HCT116 (cell line): ENCODE measurements around the gene RAB21. TPM values are rescaled to one million over a fixed set of nuclear protein-coding genes. Genes with fewer than 3 reads are reported as not detected.

ENCODE experiments used
- ATAC-seq: fragments of 200-7000 bp; cut with Tn5 transposase; 2 replicates; pipeline ENCODE4 v1.9.1; 2020; ENCODE audit warnings: mild to moderate bottlenecking, moderate library complexity
- BruUV-seq: library from RNA; stranded (reverse); fragments of 400-500 nt; replicated peaks from 2 replicates; lab custom pipeline; 2021; lab: Mats Ljungman, UMichigan
- CTCF ChIA-PET: fragments of 300-600 bp; sonication (Branson Sonifier 250); formaldehyde crosslinking; loops from one replicate; lab custom pipeline; 2021; ENCODE audit warnings: antibody characterized with exemption; lab: Charles Lee
- POLR2A ChIA-PET: fragments of 300-600, 350-600 bp; sonication (Branson Sonifier 250); formaldehyde crosslinking; loops from one replicate; lab custom pipeline; 2021; ENCODE audit warnings: antibody characterized with exemption; lab: Charles Lee
- RAD21 ChIA-PET, 2 experiments: fragments of 300-600 bp; sonication (Branson Sonifier 250); formaldehyde crosslinking; loops; one replicate each; lab custom pipeline; 2023; ENCODE audit warnings: low total read pairs in 2 of 2; ENCODE audit not compliant: uncharacterized antibody in 2 of 2, unreplicated experiment in 2 of 2, low non-redundant PET in 1 of 2; lab: Charles Lee
- DNase-seq: peaks from one replicate; pipeline ENCODE4 v3.0.0-alpha.2; 2010; ENCODE audit warnings: low read depth, low spot score
- H2AFZ ChIP-seq: fragments of 200-600 bp; shearing (Covaris generic), sonication (generic); 2 replicates; pipeline ENCODE4 v1.6.1; 2017; ENCODE audit warnings: low read depth, mixed run types, mixed read lengths, antibody characterized with exemption, low read length; ENCODE audit not compliant: poor library complexity, severe bottlenecking
- H3K27ac ChIP-seq: 2 replicates; pipeline ENCODE4 v1.5.1; 2012; ENCODE audit warnings: low read depth, low read length
- H3K27me3 ChIP-seq: fragments of 200-600 bp; sonication (generic); 2 replicates; pipeline ENCODE4 v1.6.1; 2016; ENCODE audit warnings: mixed run types, low read length, mixed read lengths; ENCODE audit not compliant: insufficient read depth
- H3K36me3 ChIP-seq, 2 experiments: fragments of 200-500 bp in 1 of 2; fragments of 200-600 bp in 1 of 2; sonication (Bioruptor generic) in 1 of 2; sonication (generic) in 1 of 2; 2 replicates each; pipeline versions ENCODE4 v1.5.1 to v1.6.1; 2014 to 2016; ENCODE audit warnings: low read length in 2 of 2, inconsistent platforms in 1 of 2, mixed read lengths in 1 of 2, mixed run types in 1 of 2; ENCODE audit not compliant: insufficient read depth in 2 of 2, control insufficient read depth in 1 of 2
- H3K4me1 ChIP-seq, 2 experiments: fragments of 200-600 bp in 1 of 2; sonication (generic) in 1 of 2; 2 replicates each; pipeline versions ENCODE4 v1.5.1 to v1.6.1; 2012 to 2017; ENCODE audit warnings: low read length in 2 of 2, inconsistent platforms in 1 of 2, mild to moderate bottlenecking in 1 of 2, mixed read lengths in 1 of 2, mixed run types in 1 of 2, moderate library complexity in 1 of 2; ENCODE audit not compliant: insufficient read depth in 2 of 2, control insufficient read depth in 1 of 2
- H3K4me2 ChIP-seq: fragments of 200-600 bp; sonication (generic); 2 replicates; pipeline ENCODE4 v1.6.1; 2017; ENCODE audit warnings: mixed run types, low read length, mixed read lengths
- H3K4me3 ChIP-seq, 2 experiments: fragments of 200-600 bp in 1 of 2; sonication (generic) in 1 of 2; replicated peaks in 1 of 2; 2 replicates each; pipeline ENCODE4 v1.5.1; 2011 to 2016; ENCODE audit warnings: low read length in 2 of 2, control low read depth in 1 of 2, low read depth in 1 of 2, mild to moderate bottlenecking in 1 of 2, mixed read lengths in 1 of 2, mixed run types in 1 of 2
- H3K79me2 ChIP-seq: fragments of 200-600 bp; sonication (generic); 2 replicates; pipeline ENCODE4 v1.6.1; 2017; ENCODE audit warnings: mild to moderate bottlenecking, mixed run types, low read length, moderate library complexity, mixed read lengths; ENCODE audit not compliant: insufficient read depth
- H3K9ac ChIP-seq: fragments of 200-600 bp; sonication (generic); 2 replicates; pipeline ENCODE4 v1.6.1; 2016; ENCODE audit warnings: low read length, mixed read lengths
- H3K9me2 ChIP-seq: fragments of 200-600 bp; sonication (generic), shearing (Covaris generic); 2 replicates; pipeline ENCODE4 v1.6.1; 2017; ENCODE audit warnings: mixed run types, mild to moderate bottlenecking, moderate library complexity; ENCODE audit not compliant: insufficient read depth
- H3K9me3 ChIP-seq, 2 experiments: fragments of 200-500 bp in 1 of 2; fragments of 200-600 bp in 1 of 2; sonication (Bioruptor generic) in 1 of 2; sonication (generic) in 1 of 2; 2 replicates each; pipeline ENCODE4 v1.6.1; 2014 to 2017; ENCODE audit warnings: low read length in 2 of 2, mixed read lengths in 2 of 2, inconsistent platforms in 1 of 2, low read depth in 1 of 2, mild to moderate bottlenecking in 1 of 2, mixed run types in 1 of 2, moderate library complexity in 1 of 2; ENCODE audit not compliant: control insufficient read depth in 1 of 2, insufficient read depth in 1 of 2
- H4K20me1 ChIP-seq: fragments of 200-600 bp; sonication (generic), shearing (Covaris generic); 2 replicates; pipeline ENCODE4 v1.6.1; 2017; ENCODE audit warnings: mixed run types, mild to moderate bottlenecking, moderate library complexity; ENCODE audit not compliant: insufficient read depth
- ATF3 ChIP-seq: IDR thresholded peaks from 2 replicates; pipeline ENCODE4 v1.6.1; 2012
- CBX3 ChIP-seq: IDR thresholded peaks from 2 replicates; pipeline ENCODE4 v1.6.1; 2012; ENCODE audit warnings: low read depth
- CEBPB ChIP-seq: IDR thresholded peaks from 2 replicates; pipeline ENCODE4 v1.6.1; 2012; ENCODE audit warnings: low read depth
- CTCF ChIP-seq, 3 experiments: fragments of 200-600 bp in 1 of 3; sonication (generic) in 1 of 3; IDR thresholded peaks in 2 of 3; conservative IDR thresholded peaks in 1 of 3; 2 replicates each; pipeline ENCODE4 v1.5.1; 2012 to 2017; ENCODE audit warnings: low read depth in 2 of 3, low read length in 2 of 3, antibody characterized with exemption in 1 of 3, borderline replicate concordance in 1 of 3, control low read depth in 1 of 3, mild to moderate bottlenecking in 1 of 3, mixed read lengths in 1 of 3, mixed run types in 1 of 3, moderate library complexity in 1 of 3; ENCODE audit not compliant: insufficient read depth in 1 of 3
- EGR1 ChIP-seq: IDR thresholded peaks from 2 replicates; pipeline ENCODE4 v1.6.1; 2012; ENCODE audit warnings: low read depth
- ELF1 ChIP-seq: IDR thresholded peaks from 2 replicates; pipeline ENCODE4 v1.6.1; 2012; ENCODE audit warnings: low read depth, borderline replicate concordance
- EZH2 ChIP-seq: fragments of 200-600 bp; sonication (generic); IDR thresholded peaks from 2 replicates; pipeline ENCODE4 v1.6.1; 2017; ENCODE audit warnings: antibody characterized with exemption, mixed run types
- JUND ChIP-seq: IDR thresholded peaks from 2 replicates; pipeline ENCODE4 v1.6.1; 2012
- POLR2AphosphoS5 ChIP-seq: IDR thresholded peaks from 2 replicates; pipeline ENCODE4 v1.6.1; 2011; ENCODE audit warnings: mild to moderate bottlenecking, low read depth, low read length, moderate library complexity
- SRF ChIP-seq: IDR thresholded peaks from 2 replicates; pipeline ENCODE4 v1.6.1; 2012; ENCODE audit warnings: low read depth
- ZBTB33 ChIP-seq: IDR thresholded peaks from 2 replicates; pipeline ENCODE4 v1.6.1; 2011; ENCODE audit warnings: mild to moderate bottlenecking, low read length, moderate library complexity; ENCODE audit not compliant: insufficient replicate concordance; ENCODE audit errors: extremely low read depth
- ZFX ChIP-seq: fragments of 450-650 bp; IDR thresholded peaks from 2 replicates; pipeline ENCODE4 v1.6.1; 2017
- intact Hi-C: fragments of 100-400 bp; cut with micrococcal nuclease; formaldehyde crosslinking; loops from 2 replicates; pipeline ENCODE4 v1.10.0; 2022
- total RNA-seq: library from RNA; stranded (reverse); gene quantifications from one replicate; pipeline ENCODE4 v1.2.1, GENCODE V29; 2021; ENCODE audit not compliant: unreplicated experiment

RAB21 gene
- total RNA-seq, 1 experiment from 2014 or later = 57.1 TPM

GRCh38 chr12:71726548-71726947, 28.1 kb upstream of the RAB21 start:
- ChIA-PET RAD21 (no interaction called here), POLR2A (interaction anchor here (0.5 kb wide), 1 partner anchor 21 kb away, joined by 3 read pairs; no protein-coding TSS in a partner anchor), CTCF (no interaction called here)
- DNase-seq (no peak), ATAC-seq (no peak)
- Histone ChIP-seq H2AFZ (no peak overlapping the region), H3K27ac (no peak overlapping the region), H3K36me3 (no peaks in the 10 kb centered on the region), H3K9ac (no peak overlapping the region), H3K4me3 (no peak overlapping the region), H3K9me2 (no peaks in the 10 kb centered on the region), H3K79me2 (no peaks in the 10 kb centered on the region), H4K20me1 (no peaks in the 10 kb centered on the region), H3K4me1 (peaks cover 0 to 10% of the 10 kb centered on the region in 2 experiments; a peak in 2 of 4 replicates), H3K27me3 (no peaks in the 10 kb centered on the region), H3K4me2 (no peak overlapping the region), H3K9me3 (no peaks in the 10 kb centered on the region)
- intact Hi-C loops = no loop called here
- TF ChIP-seq JUND = no peak
- no peak for TF ChIP-seq EGR1
- BruUV-seq = no TSS peak

- Histone ChIP-seq H3K79me2 (no peaks in the 10 kb centered on the region), H3K4me2 (no peak overlapping the region), H3K4me3 (no peak overlapping the region), H3K36me3 (no peaks in the 10 kb centered on the region), H4K20me1 (no peaks in the 10 kb centered on the region)
- intact Hi-C loops = no loop called here
- ChIA-PET CTCF (no interaction called here), RAD21 (no interaction called here)
- DNase-seq = no peak
- no peak for TF ChIP-seq ATF3
- no peak for TF ChIP-seq ZFX
- TF ChIP-seq POLR2AphosphoS5 = no peak
- TF ChIP-seq EZH2 = no peak
- no peak for TF ChIP-seq ELF1
- no peak for TF ChIP-seq EGR1
- no peak for TF ChIP-seq SRF
- TF ChIP-seq CEBPB = no peak
- no peak for TF ChIP-seq CTCF (IDR thresholded peaks at IDR 0.05 in 2 of 3, conservative IDR thresholded peaks at IDR 0.05 in 1 of 3; ENCODE audit: borderline replicate concordance in 1 of 3, insufficient read depth in 1 of 3, low read depth in 2 of 3, low read length in 2 of 3)
- TF ChIP-seq ZBTB33 = no peak
- no peak for TF ChIP-seq CBX3
- TF ChIP-seq, all 23 proteins: peak for 0
- H3K27ac ChIP-seq = no peak overlapping the region
- H3K9ac ChIP-seq = no peak overlapping the region
- peaks cover 3 to 19% of the 10 kb centered on the region in 2 experiments; a peak in 2 of 4 replicates for H3K4me1 ChIP-seq
- no peaks in the 10 kb centered on the region for H3K27me3 ChIP-seq
- no TSS peak for BruUV-seq
- H3K9me2 ChIP-seq = no peaks in the 10 kb centered on the region
- ATAC-seq = no peak
- H2AFZ ChIP-seq = no peak overlapping the region
- H3K9me3 ChIP-seq = no peaks in the 10 kb centered on the region
- POLR2A ChIA-PET = no interaction called here
Measured at GRCh38 chr12:71727958-71728357, 26.7 kb upstream of the RAB21 start.
